Liver (tissue), 3 donors: ENCODE measurements around the gene MBP.

Experiments used
- FOXA1 ChIP-seq: IDR thresholded peaks from 2 replicates; pipeline ENCODE4 v1.6.1; 2016; ENCODE audit warnings: antibody characterized with exemption
- GABPA ChIP-seq, 2 donors: IDR thresholded peaks in 1 of 2; conservative IDR thresholded peaks in 1 of 2; 2 replicates each; pipeline ENCODE4 v1.6.1; 2016; ENCODE audit warnings: antibody characterized with exemption in 2 of 2, mild to moderate bottlenecking in 1 of 2, moderate library complexity in 1 of 2
- HNF4G ChIP-seq: IDR thresholded peaks from 2 replicates; pipeline ENCODE4 v1.6.1; 2016; ENCODE audit warnings: antibody characterized with exemption
- JUND ChIP-seq, 2 donors: IDR thresholded peaks; 2 replicates each; pipeline ENCODE4 v1.6.1; 2016; ENCODE audit warnings: antibody characterized with exemption in 2 of 2
- MAX ChIP-seq: IDR thresholded peaks from 2 replicates; pipeline ENCODE4 v1.6.1; 2016; ENCODE audit warnings: antibody characterized with exemption
- NR2F2 ChIP-seq: IDR thresholded peaks from 2 replicates; pipeline ENCODE4 v1.6.1; 2016; ENCODE audit warnings: antibody characterized with exemption
- RAD21 ChIP-seq, 2 donors: IDR thresholded peaks; 2 replicates each; pipeline ENCODE4 v1.6.1; 2016; ENCODE audit warnings: antibody characterized with exemption in 2 of 2, mild to moderate bottlenecking in 2 of 2
- SP1 ChIP-seq: IDR thresholded peaks from 2 replicates; pipeline ENCODE4 v1.6.1; 2018; ENCODE audit warnings: antibody characterized with exemption, mild to moderate bottlenecking
- TAF1 ChIP-seq: conservative IDR thresholded peaks from 2 replicates; pipeline ENCODE4 v1.6.1; 2016; ENCODE audit warnings: antibody characterized with exemption, mild to moderate bottlenecking
- YY1 ChIP-seq: IDR thresholded peaks from 2 replicates; pipeline ENCODE4 v1.6.1; 2016; ENCODE audit warnings: antibody characterized with exemption, mild to moderate bottlenecking
- TF ChIP-seq, protein P1 (sequence below): fragments of 150-350 bp; IDR thresholded peaks from 2 replicates; pipeline ENCODE4 v1.5.1; 2017; ENCODE audit warnings: improper control_type of control experiment, low read depth, low read length; ENCODE audit not compliant: missing input control
- TF ChIP-seq, protein P2 (sequence below): IDR thresholded peaks from 2 replicates; pipeline ENCODE4 v1.6.1; 2016; ENCODE audit warnings: antibody characterized with exemption, mild to moderate bottlenecking
- TF ChIP-seq, protein P3 (sequence below): IDR thresholded peaks from 2 replicates; pipeline ENCODE4 v1.6.1; 2016; ENCODE audit warnings: antibody characterized with exemption
- TF ChIP-seq, protein P4 (sequence below): IDR thresholded peaks from 2 replicates; pipeline ENCODE4 v1.6.1; 2016; ENCODE audit warnings: antibody characterized with exemption
- donor health status: healthy.
- donor health status: healthy.

- TF ChIP-seq, protein P1, sequence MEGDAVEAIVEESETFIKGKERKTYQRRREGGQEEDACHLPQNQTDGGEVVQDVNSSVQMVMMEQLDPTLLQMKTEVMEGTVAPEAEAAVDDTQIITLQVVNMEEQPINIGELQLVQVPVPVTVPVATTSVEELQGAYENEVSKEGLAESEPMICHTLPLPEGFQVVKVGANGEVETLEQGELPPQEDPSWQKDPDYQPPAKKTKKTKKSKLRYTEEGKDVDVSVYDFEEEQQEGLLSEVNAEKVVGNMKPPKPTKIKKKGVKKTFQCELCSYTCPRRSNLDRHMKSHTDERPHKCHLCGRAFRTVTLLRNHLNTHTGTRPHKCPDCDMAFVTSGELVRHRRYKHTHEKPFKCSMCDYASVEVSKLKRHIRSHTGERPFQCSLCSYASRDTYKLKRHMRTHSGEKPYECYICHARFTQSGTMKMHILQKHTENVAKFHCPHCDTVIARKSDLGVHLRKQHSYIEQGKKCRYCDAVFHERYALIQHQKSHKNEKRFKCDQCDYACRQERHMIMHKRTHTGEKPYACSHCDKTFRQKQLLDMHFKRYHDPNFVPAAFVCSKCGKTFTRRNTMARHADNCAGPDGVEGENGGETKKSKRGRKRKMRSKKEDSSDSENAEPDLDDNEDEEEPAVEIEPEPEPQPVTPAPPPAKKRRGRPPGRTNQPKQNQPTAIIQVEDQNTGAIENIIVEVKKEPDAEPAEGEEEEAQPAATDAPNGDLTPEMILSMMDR = no peak
- TF ChIP-seq SP1 (no peak), TAF1 (no peak), YY1 (no peak), RAD21 (IDR thresholded peaks at IDR 0.05) (no peak), FOXA1 (no peak), JUND (IDR thresholded peaks at IDR 0.05) (no peak), MAX (no peak), NR2F2 (no peak), HNF4G (no peak), GABPA (IDR thresholded peaks at IDR 0.05 in 1 of 2, conservative IDR thresholded peaks at IDR 0.05 in 1 of 2) (no peak)
- TF ChIP-seq, protein P2, sequence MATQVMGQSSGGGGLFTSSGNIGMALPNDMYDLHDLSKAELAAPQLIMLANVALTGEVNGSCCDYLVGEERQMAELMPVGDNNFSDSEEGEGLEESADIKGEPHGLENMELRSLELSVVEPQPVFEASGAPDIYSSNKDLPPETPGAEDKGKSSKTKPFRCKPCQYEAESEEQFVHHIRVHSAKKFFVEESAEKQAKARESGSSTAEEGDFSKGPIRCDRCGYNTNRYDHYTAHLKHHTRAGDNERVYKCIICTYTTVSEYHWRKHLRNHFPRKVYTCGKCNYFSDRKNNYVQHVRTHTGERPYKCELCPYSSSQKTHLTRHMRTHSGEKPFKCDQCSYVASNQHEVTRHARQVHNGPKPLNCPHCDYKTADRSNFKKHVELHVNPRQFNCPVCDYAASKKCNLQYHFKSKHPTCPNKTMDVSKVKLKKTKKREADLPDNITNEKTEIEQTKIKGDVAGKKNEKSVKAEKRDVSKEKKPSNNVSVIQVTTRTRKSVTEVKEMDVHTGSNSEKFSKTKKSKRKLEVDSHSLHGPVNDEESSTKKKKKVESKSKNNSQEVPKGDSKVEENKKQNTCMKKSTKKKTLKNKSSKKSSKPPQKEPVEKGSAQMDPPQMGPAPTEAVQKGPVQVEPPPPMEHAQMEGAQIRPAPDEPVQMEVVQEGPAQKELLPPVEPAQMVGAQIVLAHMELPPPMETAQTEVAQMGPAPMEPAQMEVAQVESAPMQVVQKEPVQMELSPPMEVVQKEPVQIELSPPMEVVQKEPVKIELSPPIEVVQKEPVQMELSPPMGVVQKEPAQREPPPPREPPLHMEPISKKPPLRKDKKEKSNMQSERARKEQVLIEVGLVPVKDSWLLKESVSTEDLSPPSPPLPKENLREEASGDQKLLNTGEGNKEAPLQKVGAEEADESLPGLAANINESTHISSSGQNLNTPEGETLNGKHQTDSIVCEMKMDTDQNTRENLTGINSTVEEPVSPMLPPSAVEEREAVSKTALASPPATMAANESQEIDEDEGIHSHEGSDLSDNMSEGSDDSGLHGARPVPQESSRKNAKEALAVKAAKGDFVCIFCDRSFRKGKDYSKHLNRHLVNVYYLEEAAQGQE = no peak
- TF ChIP-seq, protein P3, sequence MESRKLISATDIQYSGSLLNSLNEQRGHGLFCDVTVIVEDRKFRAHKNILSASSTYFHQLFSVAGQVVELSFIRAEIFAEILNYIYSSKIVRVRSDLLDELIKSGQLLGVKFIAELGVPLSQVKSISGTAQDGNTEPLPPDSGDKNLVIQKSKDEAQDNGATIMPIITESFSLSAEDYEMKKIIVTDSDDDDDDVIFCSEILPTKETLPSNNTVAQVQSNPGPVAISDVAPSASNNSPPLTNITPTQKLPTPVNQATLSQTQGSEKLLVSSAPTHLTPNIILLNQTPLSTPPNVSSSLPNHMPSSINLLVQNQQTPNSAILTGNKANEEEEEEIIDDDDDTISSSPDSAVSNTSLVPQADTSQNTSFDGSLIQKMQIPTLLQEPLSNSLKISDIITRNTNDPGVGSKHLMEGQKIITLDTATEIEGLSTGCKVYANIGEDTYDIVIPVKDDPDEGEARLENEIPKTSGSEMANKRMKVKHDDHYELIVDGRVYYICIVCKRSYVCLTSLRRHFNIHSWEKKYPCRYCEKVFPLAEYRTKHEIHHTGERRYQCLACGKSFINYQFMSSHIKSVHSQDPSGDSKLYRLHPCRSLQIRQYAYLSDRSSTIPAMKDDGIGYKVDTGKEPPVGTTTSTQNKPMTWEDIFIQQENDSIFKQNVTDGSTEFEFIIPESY = no peak
- TF ChIP-seq, protein P4, sequence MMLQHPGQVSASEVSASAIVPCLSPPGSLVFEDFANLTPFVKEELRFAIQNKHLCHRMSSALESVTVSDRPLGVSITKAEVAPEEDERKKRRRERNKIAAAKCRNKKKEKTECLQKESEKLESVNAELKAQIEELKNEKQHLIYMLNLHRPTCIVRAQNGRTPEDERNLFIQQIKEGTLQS = no peak
Measured at GRCh38 chr18:77144046-77144445, 11.5 kb upstream of the MBP start.
